IMR-90 (cell line): Measurements from ENCODE around the gene LTO1. TPM values are rescaled to one million over a fixed set of nuclear protein-coding genes. Genes with fewer than 3 reads are reported as not detected.

Experiments
- ATAC-seq: fragments of 200-7000 bp; cut with Tn5 transposase; 2 replicates; pipeline ENCODE4 v1.9.1; 2020; ENCODE audit warnings: low read depth, mild to moderate bottlenecking, moderate library complexity
- BruUV-seq: library from RNA; stranded (reverse); fragments of 400-500 nt; replicated peaks from 2 replicates; lab custom pipeline; 2021; lab: Mats Ljungman, UMichigan
- CTCF ChIA-PET: fragments of 300-600 bp; formaldehyde crosslinking; extraction: SDS; loops from one replicate; lab custom pipeline; 2021; ENCODE audit warnings: antibody characterized with exemption; lab: Yijun Ruan, JAX
- POLR2A ChIA-PET: fragments of 300-600 bp; sonication (Branson Sonifier 250); formaldehyde crosslinking; loops from one replicate; lab custom pipeline; 2022; ENCODE audit warnings: antibody characterized with exemption; ENCODE audit not compliant: unreplicated experiment; lab: Charles Lee
- DNase-seq: peaks from one replicate; pipeline ENCODE4 v3.0.0; 2013
- H2AFZ ChIP-seq: replicated peaks from 2 replicates; pipeline ENCODE3; 2013; ENCODE audit warnings: low read length, mild to moderate bottlenecking; ENCODE audit not compliant: poor library complexity
- H2AK5ac ChIP-seq: 2 replicates; pipeline ENCODE4 v1.6.1; 2013; ENCODE audit warnings: low read depth, low read length, inconsistent platforms
- H2AK9ac ChIP-seq: replicated peaks from 2 replicates; pipeline ENCODE3; 2013; ENCODE audit warnings: mild to moderate bottlenecking, low read depth, low read length, moderate library complexity; ENCODE audit not compliant: poor library complexity
- H2BK120ac ChIP-seq: 2 replicates; pipeline ENCODE4 v1.6.1; 2013; ENCODE audit warnings: low read depth, low read length, inconsistent platforms
- H2BK15ac ChIP-seq: 3 replicates; pipeline ENCODE4 v1.6.1; 2013; ENCODE audit warnings: low read depth, low read length, inconsistent platforms
- H2BK20ac ChIP-seq: 2 replicates; pipeline ENCODE4 v1.6.1; 2013; ENCODE audit warnings: low read depth, mild to moderate bottlenecking, inconsistent platforms, low read length, moderate library complexity
- H2BK5ac ChIP-seq: 2 replicates; pipeline ENCODE4 v1.6.1; 2013; ENCODE audit warnings: mild to moderate bottlenecking, low read depth, low read length, inconsistent platforms; ENCODE audit not compliant: poor library complexity, severe bottlenecking
- H3K14ac ChIP-seq: replicated peaks from 2 replicates; pipeline ENCODE4 v1.6.1; 2013; ENCODE audit warnings: low read depth, low read length, inconsistent platforms
- H3K18ac ChIP-seq: 2 replicates; pipeline ENCODE4 v1.6.1; 2013; ENCODE audit warnings: low read depth, low read length, control low read depth
- H3K23ac ChIP-seq: 2 replicates; pipeline ENCODE4 v1.6.1; 2013; ENCODE audit warnings: low read depth, low read length, inconsistent platforms
- H3K27ac ChIP-seq: 2 replicates; pipeline ENCODE4 v1.5.1; 2013; ENCODE audit warnings: mild to moderate bottlenecking, control low read depth, low read length; ENCODE audit not compliant: insufficient read depth
- H3K27me3 ChIP-seq: 2 replicates; pipeline ENCODE4 v1.6.1; 2013; ENCODE audit warnings: low read length; ENCODE audit not compliant: control insufficient read depth, insufficient read depth
- H3K36me3 ChIP-seq: 2 replicates; pipeline ENCODE4 v1.6.1; 2013; ENCODE audit warnings: low read length, mixed read lengths; ENCODE audit not compliant: control insufficient read depth, insufficient read depth
- H3K4ac ChIP-seq: 2 replicates; pipeline ENCODE4 v1.6.1; 2013; ENCODE audit warnings: low read depth, low read length, inconsistent platforms
- H3K4me1 ChIP-seq: 2 replicates; pipeline ENCODE4 v1.6.1; 2013; ENCODE audit warnings: low read length, mixed read lengths; ENCODE audit not compliant: control insufficient read depth, insufficient read depth
- H3K4me2 ChIP-seq: 2 replicates; pipeline ENCODE4 v1.6.1; 2013; ENCODE audit warnings: low read depth, mild to moderate bottlenecking, control low read depth, low read length, moderate library complexity
- H3K4me3 ChIP-seq: 2 replicates; pipeline ENCODE4 v1.5.1; 2013; ENCODE audit warnings: low read depth, mild to moderate bottlenecking, control low read depth, low read length, moderate library complexity; ENCODE audit not compliant: insufficient read depth
- H3K56ac ChIP-seq: 2 replicates; pipeline ENCODE4 v1.6.1; 2013; ENCODE audit warnings: low read length, inconsistent platforms; ENCODE audit not compliant: insufficient read depth; ENCODE audit errors: extremely low read depth
- H3K79me1 ChIP-seq, 2 experiments: 2 replicates each; pipeline ENCODE4 v1.6.1; 2013; ENCODE audit warnings: low read length in 2 of 2, inconsistent platforms in 1 of 2, low read depth in 1 of 2
- H3K9ac ChIP-seq: 2 replicates; pipeline ENCODE4 v1.6.1; 2013; ENCODE audit warnings: low read depth, low read length, control low read depth
- H3K9me1 ChIP-seq: 2 replicates; pipeline ENCODE4 v1.6.1; 2013; ENCODE audit warnings: low read length, inconsistent platforms; ENCODE audit not compliant: insufficient read depth
- H3K9me3 ChIP-seq: 2 replicates; pipeline ENCODE4 v1.6.1; 2013; ENCODE audit warnings: low read length; ENCODE audit not compliant: control insufficient read depth, insufficient read depth
- H4K20me1 ChIP-seq: 2 replicates; pipeline ENCODE4 v1.6.1; 2013; ENCODE audit warnings: low read length, inconsistent platforms; ENCODE audit not compliant: insufficient read depth
- H4K5ac ChIP-seq: 2 replicates; pipeline ENCODE4 v1.6.1; 2013; ENCODE audit warnings: mild to moderate bottlenecking, low read depth, low read length, control low read depth
- H4K8ac ChIP-seq, 2 experiments: 2 replicates each; pipeline ENCODE4 v1.6.1; 2013; ENCODE audit warnings: low read depth in 2 of 2, low read length in 2 of 2, control low read depth in 1 of 2, inconsistent platforms in 1 of 2
- H4K91ac ChIP-seq: 2 replicates; pipeline ENCODE4 v1.6.1; 2013; ENCODE audit warnings: low read depth, low read length, inconsistent platforms; ENCODE audit not compliant: insufficient read depth
- FOS ChIP-seq: fragments of 150-350 bp; IDR thresholded peaks from 2 replicates; pipeline ENCODE4 v1.6.1; 2016; ENCODE audit warnings: low read depth, low read length
- MAFK ChIP-seq: IDR thresholded peaks from 2 replicates; pipeline ENCODE4 v1.6.1; 2012; ENCODE audit warnings: low read depth, low read length, improper control_type of control experiment
- MAZ ChIP-seq: IDR thresholded peaks from 2 replicates; pipeline ENCODE4 v1.6.1; 2012; ENCODE audit warnings: low read depth, mild to moderate bottlenecking, low read length, improper control_type of control experiment, moderate library complexity, borderline replicate concordance
- RCOR1 ChIP-seq: IDR thresholded peaks from 2 replicates; pipeline ENCODE4 v1.6.1; 2012; ENCODE audit warnings: mild to moderate bottlenecking, low read length, improper control_type of control experiment; ENCODE audit not compliant: insufficient replicate concordance
- RFX5 ChIP-seq: IDR thresholded peaks from 2 replicates; pipeline ENCODE4 v1.8.0; 2012; ENCODE audit warnings: low read depth, mild to moderate bottlenecking, low read length, moderate library complexity
- SMC3 ChIP-seq: fragments of 150-350 bp; IDR thresholded peaks from 2 replicates; pipeline ENCODE4 v1.6.1; 2016; ENCODE audit warnings: low read depth, mild to moderate bottlenecking, antibody characterized with exemption, low read length, moderate library complexity
- WGBS, 2 experiments: methylation state at CpG; one replicate each; pipeline versions ENCODE4 v1.1.5 to v1.1.7; 2013; ENCODE audit warnings: missing lambda C conversion rate in 2 of 2; ENCODE audit not compliant: insufficient read length in 1 of 2; ENCODE audit errors: extremely low coverage in 2 of 2; 5-methylcytosine and 5-hydroxymethylcytosine counted together
- dilution Hi-C: fragments of 300-500 bp; cut with HindIII; formaldehyde crosslinking; loops from one replicate; pipeline ENCODE4 v1.14.3; 2018; ENCODE audit warnings: low sequenced_read_pairs; ENCODE audit not compliant: unreplicated experiment
- in situ Hi-C: fragments of 300-500 bp; cut with MboI; formaldehyde crosslinking; loops from 3 replicates; pipeline ENCODE4 v1.14.3; 2019; ENCODE audit warnings: low sequenced_read_pairs, inconsistent platforms, mixed read lengths
- intact Hi-C: fragments of 100-400 bp; cut with micrococcal nuclease; formaldehyde crosslinking; loops from 2 replicates; pipeline ENCODE4 v1.10.0; 2022
- polyA plus RNA-seq, 3 experiments: library from polyadenylated mRNA; depleted of rRNA; stranded (reverse); fragments of >200 nt; gene quantifications; 2 replicates each; pipeline ENCODE4 v1.2.3, GENCODE V29; 2012; ENCODE audit warnings: low replicate concordance in 1 of 3
- total RNA-seq: library from RNA; depleted of rRNA; stranded (reverse); fragments of >200 nt; gene quantifications from 2 replicates; pipeline ENCODE4 v1.2.3, GENCODE V29; 2012
- TF ChIP-seq, protein P1 (sequence below): fragments of 150-350 bp; IDR thresholded peaks from 2 replicates; pipeline ENCODE4 v1.6.1; 2017; ENCODE audit warnings: mild to moderate bottlenecking, antibody characterized with exemption, low read length, low read depth
- TF ChIP-seq, protein P2 (sequence below): fragments of 150-350 bp; IDR thresholded peaks from 2 replicates; pipeline ENCODE4 v1.6.1; 2016; ENCODE audit warnings: low read depth, mild to moderate bottlenecking, low read length, moderate library complexity, borderline replicate concordance

The LTO1 gene
- total and polyA plus RNA-seq, 2 of the 4 experiments (the other 2 are of a cell fraction) = 8.2 to 23.5 TPM

DNA sequence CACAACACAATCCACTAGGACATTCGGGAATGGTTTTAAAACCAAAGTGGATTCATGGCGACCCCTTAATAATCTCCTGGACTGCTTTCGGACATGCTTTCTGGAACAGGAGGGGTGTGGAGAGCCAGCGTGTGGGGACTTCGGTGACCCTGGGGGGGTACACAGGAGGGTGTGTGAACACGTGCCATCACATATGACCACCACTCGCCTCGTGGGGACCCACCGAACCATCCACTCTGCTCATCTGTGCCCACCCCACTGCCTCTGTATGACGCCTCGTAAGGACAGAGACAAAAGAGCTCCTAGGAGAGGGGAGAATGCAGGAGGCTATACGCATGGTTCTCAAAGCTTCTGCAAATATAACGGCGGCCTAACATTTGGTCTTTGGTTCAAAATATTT, 8.9 kb downstream of the LTO1 start:
- intact Hi-C loops = no loop called here

More for the DNA sequence above, 8.9 kb downstream of the LTO1 start:
- no peak overlapping the region for H4K91ac ChIP-seq
- no peak overlapping the region for H3K4ac ChIP-seq
- H3K14ac ChIP-seq = no peak overlapping the region
- dilution Hi-C loops = no loop called here
- no peak overlapping the region for H2AK5ac ChIP-seq
- peaks cover 42% of the 10 kb centered on the region for H3K36me3 ChIP-seq
- no peak for DNase-seq
- ATAC-seq = no peak
- peaks cover 2% of the 10 kb centered on the region; the same call in 1 of the 2 replicates for H3K4me1 ChIP-seq
- H2BK5ac ChIP-seq = no peak overlapping the region
- no peaks in the 10 kb centered on the region for H3K9me3 ChIP-seq
- no peak overlapping the region for H3K4me2 ChIP-seq
- POLR2A ChIA-PET = no interaction called here
- no peak overlapping the region for H3K27ac ChIP-seq
- H4K20me1 ChIP-seq = peaks cover 8% of the 10 kb centered on the region
- no peaks in the 10 kb centered on the region for H3K27me3 ChIP-seq
- TF ChIP-seq, protein P1, sequence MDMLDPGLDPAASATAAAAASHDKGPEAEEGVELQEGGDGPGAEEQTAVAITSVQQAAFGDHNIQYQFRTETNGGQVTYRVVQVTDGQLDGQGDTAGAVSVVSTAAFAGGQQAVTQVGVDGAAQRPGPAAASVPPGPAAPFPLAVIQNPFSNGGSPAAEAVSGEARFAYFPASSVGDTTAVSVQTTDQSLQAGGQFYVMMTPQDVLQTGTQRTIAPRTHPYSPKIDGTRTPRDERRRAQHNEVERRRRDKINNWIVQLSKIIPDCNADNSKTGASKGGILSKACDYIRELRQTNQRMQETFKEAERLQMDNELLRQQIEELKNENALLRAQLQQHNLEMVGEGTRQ = no peak
- TF ChIP-seq, protein P2, sequence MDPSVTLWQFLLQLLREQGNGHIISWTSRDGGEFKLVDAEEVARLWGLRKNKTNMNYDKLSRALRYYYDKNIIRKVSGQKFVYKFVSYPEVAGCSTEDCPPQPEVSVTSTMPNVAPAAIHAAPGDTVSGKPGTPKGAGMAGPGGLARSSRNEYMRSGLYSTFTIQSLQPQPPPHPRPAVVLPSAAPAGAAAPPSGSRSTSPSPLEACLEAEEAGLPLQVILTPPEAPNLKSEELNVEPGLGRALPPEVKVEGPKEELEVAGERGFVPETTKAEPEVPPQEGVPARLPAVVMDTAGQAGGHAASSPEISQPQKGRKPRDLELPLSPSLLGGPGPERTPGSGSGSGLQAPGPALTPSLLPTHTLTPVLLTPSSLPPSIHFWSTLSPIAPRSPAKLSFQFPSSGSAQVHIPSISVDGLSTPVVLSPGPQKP = no peak
- TF ChIP-seq MAFK (no peak), MAZ (no peak), RFX5 (no peak), SMC3 (no peak), FOS (no peak), RCOR1 (no peak)
- H2BK120ac ChIP-seq = no peak overlapping the region
- peaks cover 20 to 54% of the 10 kb centered on the region in 2 experiments for H3K79me1 ChIP-seq
- H3K18ac ChIP-seq = no peak overlapping the region
- no peak overlapping the region for H3K23ac ChIP-seq
- no peak overlapping the region for H3K4me3 ChIP-seq
- CTCF ChIA-PET = no interaction called here
- no peak overlapping the region for H2AFZ ChIP-seq
- H2AK9ac ChIP-seq = no peak overlapping the region
- no peaks in the 10 kb centered on the region for H3K9me1 ChIP-seq
- H4K8ac ChIP-seq = no peak overlapping the region
- no peak overlapping the region for H3K56ac ChIP-seq
- in situ Hi-C loops = loop anchor here (25.0 kb wide), 2 partner anchors 729 to 1054 kb away; no protein-coding TSS in a partner anchor
- BruUV-seq = no TSS peak
- H3K9ac ChIP-seq = no peak overlapping the region
- no peak overlapping the region for H2BK20ac ChIP-seq
- H4K5ac ChIP-seq = no peak overlapping the region
- no peak overlapping the region for H2BK15ac ChIP-seq
- no CpG with 5 or more reads among the region's 14 CpGs for WGBS, 2 experiments
